GM19452 (cell line): ENCODE data around the gene ATG16L1.

Experiments
- ATAC-seq: cut with Tn5 transposase; IDR thresholded peaks from one replicate; pipeline ENCODE4 v1.9.1; 2021; ENCODE audit not compliant: unreplicated experiment

The ATG16L1 gene

DNA sequence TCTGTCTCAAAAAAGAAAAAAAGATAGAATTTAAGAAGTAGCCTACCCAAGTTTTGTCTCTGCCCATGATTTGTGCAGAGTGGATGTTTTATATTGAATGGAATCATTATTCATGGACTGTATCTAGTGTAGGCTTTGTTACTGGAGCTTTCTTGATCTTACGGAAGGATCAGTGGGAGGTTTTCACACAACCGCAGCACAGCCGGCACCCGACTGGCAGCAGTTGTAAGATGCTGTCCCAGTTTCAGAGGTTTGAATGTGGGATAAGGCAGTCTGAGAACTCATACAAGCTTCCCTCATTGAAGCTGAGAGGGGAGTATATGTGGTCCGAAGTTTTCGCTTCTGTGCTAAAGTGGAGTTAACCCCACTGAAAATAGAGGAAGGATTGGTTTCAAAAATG lies 36.4 kb downstream of the ATG16L1 start:
- ATAC-seq: no peak

DNA sequence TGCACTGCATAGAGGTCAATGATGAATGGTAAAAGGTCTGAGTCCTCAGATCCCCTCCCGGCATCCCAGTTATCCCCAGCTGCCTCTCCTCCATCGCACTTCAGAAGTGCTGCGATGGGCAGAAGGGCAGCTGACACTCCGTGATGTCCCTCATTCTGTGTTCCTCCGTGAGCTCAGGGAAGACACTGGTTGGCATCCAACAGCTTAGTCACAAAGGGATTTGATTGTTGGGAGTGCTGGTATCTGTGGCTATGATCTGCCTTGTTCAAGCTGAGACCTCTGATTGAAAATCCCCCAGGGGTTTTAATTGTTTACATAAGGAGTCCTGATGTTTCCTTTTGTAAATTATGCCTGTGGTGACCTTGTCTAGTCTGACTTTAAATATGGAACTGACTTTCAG lies 37.2 kb downstream of the ATG16L1 start:
- no peak for ATAC-seq

DNA sequence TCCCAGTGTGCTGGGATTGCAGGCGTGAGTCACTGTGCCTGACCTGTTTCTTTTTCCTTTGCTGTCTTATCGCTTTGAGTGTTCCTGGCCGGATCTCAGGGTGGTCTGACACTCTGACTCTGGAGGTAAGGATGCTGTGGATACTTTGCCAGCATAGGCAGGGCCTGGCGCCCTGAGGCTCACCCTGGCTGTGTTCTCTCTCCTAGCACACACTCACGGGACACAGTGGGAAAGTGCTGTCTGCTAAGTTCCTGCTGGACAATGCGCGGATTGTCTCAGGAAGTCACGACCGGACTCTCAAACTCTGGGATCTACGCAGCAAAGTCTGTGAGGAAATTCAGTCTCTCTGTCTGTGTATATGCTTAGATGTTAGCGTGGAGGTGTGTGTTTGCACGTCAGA lies 38.2 kb downstream of the ATG16L1 start:
- ATAC-seq: no peak

DNA sequence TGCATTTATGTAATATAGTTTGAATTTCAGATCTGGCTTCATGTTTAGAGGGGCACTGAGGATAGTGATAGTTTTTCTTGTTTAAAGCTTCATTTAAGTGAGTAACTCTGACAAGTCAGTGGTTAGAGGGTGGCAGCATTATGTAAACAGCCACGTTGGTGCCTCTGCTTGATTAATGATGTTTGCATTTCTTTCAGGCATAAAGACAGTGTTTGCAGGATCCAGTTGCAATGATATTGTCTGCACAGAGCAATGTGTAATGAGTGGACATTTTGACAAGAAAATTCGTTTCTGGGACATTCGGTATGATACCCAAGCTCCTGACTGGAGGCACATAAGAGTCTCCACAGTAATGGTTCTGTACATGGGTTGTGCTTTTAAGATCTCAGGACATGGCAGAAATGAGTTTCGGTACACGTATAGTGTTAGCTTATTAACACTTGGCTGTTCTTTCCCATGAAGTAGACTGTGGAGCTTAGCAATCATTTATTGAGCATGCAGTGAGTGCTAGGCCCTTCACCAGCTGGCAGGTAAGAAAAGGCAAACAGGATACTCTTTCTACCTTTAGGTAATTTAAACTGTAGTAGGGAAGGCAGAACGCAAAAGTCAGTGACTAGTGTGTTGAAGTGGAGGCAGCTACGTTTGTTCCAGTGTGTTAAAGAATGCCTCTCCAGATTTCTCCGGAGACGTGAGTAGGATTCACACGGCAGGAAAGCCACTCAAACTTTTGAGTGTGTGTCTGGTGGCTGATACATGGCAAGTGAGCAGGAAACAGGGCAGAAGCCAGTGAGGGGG lies 38.8 kb downstream of the ATG16L1 start:
- ATAC-seq: no peak

DNA sequence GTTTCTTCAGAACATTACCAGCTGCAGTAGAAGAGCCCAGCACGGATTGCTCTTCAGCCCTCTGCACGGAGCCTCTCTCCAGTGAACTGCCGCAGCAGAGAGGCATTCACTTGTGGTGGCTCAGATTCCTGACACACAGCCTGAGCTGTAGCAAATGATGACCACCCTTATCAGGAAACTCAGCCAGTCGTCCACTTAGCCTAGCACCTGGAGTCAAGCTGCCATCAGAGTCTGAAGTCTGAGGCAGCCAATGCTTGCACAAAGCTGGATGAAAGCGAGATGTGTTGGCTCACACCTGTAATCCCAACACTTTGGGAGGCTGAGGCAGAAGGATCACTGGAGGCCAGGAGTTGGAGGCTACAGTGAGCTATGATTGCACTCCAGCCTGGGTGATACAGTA lies 44.4 kb downstream of the ATG16L1 start:
- no peak for ATAC-seq

DNA sequence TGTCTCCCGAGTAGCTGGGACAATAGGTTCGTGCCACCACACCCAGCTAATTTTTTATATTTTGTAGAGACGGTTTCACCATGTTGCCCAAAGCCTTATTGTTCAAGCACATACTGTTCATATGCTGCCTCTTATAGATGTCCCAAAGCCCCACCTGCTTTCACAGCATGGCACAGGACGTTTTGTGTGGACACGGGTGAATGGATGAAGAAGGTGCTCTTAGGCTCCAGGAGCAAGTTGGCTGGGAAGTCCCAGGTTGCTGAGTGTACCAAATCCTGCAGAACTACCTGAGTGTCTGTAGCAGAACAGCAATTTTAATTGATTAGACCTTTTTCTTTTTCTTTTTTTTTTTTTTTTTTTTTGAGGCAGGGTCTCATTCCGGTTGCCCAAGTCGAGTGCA lies 45.6 kb downstream of the ATG16L1 start:
- no peak for ATAC-seq

DNA sequence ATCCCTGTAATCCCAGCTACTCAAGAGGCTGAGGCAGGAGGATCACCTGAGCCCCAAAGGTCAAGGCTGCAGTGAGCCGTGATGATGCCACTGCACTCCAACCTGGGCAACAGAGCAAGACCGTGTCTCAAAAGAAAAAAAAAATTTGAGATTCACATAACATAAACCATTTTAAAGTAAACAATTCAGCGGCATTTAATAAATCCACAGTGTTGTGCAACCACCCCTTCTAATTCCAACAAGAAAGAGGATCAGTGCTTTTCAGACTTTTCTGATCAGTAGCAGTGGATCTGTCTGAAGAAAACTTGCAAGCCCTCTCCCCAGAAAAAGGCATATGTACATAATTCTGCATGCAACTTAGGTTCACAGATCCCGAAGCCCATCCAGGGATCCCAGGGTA lies 48.9 kb downstream of the ATG16L1 start:
- ATAC-seq: no peak

DNA sequence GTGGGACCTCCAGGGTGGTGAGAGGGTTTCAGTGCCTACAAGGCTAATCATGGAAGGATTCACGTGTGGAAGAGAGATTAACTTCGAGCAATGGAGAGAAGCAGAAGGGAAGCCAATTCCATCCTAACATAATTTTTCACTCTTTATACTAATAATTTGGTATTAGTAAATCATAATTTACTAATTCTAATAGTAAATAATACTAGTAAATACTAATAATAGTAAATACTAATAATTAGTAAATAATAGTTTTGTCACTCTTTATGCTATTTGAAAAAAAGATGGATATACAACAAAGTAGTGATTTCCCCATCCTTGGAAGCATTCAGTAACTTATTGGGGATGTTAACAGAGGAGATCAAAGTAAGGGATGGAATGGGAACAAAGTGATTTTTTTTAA lies 49.8 kb downstream of the ATG16L1 start:
- no peak for ATAC-seq

DNA sequence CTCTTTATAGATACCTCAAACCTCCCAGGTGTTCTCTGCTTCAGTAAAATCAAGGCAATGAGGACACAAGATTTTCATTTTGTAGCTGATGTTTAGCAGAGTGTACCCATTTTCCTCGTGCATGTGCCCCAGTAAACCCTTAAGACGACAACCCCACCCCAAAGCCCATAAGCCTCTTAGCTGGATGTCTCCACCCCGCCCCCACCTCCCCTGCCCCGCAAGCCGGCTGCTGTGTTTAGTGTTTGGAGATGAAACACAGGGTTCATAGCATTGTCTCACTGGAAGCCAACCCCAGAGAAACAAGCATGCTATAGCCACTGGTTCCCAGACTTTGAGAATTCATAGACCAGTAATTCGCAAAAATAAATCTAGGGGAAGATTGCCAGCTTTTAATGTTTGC lies 50.3 kb downstream of the ATG16L1 start:
- no peak for ATAC-seq

DNA sequence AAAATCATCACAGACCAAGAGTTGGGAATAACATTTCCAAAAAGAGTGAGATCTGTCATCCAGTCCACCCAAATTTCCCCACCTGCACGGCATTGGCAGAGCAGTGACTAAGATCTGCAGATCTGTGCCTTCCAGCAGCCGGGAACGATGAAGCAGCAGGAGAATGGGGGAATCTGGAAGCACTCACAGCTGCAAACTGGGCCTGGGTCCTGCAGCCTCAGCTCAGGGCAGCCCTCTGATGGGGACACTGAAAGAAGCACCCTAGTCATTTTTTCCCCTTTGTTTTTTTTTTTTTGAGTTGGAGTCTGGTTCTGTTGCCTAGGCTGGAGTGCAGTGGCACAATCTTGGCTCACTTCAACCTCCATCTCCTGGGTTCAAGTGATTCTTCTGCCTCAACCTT lies 51.8 kb downstream of the ATG16L1 start:
- ATAC-seq: no peak

DNA sequence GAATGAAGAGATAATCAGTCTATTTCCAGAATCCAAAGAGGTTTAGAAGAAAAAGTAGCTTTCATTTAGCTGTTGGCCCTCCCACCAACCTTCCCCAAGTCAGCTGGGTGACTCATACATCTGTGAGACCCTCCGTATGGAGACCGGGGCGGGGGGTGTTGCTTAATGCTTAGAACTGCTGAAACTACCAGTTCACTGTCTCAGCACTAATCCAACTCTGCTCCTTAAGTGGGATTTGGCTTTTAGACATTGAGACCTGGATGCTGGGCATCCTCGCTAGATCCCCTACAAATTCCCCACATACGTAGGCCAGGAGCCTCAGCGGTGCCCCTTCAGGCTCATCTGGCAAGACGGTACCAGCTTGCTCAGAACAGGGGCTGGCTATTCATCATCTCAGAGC lies 56.1 kb downstream of the ATG16L1 start, which contains the start of gene SAG:
SAG (plus strand) TSS at position 252 of the 400 bp plus-strand sequence. CDS start 1,374 bp downstream, outside the sequence.
- no peak for ATAC-seq

DNA sequence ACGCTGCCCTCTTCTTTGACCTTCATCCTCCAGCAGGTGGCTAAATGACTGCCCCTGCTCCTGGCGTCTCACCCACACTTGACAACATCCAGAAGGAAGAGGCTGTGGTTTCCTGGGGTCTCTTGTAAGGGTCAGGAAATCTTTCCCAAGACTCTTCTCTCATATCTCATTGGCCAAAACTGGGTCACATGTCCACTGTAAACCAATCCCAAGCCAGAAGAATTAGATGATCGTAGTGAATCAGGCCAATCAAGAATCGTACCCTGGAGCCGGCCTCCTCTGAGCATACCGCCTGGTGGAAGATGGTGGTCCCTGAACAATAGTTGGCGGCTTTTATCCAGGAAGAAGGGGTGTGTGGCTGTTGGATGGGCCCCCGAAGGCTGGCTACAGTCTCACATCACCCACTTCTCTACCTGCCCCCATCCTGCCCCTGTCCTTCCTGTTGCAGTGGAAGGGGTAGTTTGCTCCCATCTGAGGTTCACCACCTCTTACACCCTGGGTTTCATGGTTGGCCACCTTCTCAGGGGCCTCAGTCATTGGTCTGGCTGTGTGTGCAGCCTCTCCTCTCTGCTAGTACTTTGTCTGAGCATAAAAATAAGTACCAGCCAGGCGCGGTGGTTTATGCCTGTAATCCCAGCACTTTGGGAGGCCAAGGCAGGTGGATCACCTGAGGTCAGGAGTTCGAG lies 59.9 kb downstream of the ATG16L1 start:
- ATAC-seq: no peak

DNA sequence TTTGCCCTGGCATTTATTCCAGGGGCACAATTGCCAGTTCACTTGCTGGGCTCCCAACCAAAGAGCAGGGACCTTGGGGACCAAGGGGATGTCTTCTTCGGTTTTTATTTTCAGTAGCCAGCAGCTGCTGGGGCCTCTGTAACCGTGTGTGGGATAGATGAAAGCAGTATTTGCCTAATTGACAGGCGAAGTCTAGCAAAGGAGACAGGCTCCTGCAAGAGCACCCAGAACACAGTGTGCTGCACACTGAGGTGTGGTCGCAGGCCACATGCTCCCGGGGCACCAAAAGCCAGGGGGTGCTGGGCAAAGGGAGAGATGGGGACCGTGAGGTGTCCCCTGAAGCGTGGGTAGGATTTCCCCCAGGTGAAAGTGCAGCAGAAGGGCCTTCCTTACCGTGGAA lies 61.4 kb downstream of the ATG16L1 start:
- ATAC-seq: no peak

DNA sequence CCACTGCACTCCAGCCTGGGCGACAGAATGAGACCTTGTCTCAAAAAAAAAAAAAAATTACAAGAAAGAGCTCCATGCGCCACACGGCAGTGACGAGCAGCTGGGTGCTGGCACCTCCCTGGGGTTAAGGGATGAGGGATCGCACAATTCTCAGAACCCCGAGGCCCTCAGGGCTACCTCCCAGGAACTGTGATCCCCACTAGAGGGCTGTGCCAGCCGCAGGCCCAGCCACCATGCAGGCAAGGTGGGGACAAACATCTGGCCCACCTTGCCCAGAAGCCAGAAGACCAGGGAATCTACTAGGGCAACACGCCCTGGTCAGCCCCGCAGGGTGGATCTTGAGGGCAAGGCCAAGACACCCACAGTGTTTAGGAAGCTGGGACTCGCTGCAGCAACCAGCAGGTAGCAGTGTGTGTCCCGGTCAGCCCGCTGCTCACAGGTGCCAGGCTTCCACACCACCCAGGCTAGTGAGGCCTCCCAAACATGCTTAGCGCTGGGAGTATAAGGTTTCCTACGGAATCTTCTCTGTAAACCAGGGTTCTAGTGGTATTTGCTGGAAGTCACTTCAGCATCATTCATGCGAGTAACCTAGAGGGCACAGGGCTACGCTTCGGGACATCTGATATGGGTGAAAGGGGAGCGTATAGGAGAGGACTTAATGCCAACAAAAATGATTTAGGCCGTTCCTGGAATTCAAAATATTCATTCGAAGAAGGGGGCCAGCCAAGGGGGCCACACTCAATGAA lies 62.9 kb downstream of the ATG16L1 start:
- no peak for ATAC-seq

DNA sequence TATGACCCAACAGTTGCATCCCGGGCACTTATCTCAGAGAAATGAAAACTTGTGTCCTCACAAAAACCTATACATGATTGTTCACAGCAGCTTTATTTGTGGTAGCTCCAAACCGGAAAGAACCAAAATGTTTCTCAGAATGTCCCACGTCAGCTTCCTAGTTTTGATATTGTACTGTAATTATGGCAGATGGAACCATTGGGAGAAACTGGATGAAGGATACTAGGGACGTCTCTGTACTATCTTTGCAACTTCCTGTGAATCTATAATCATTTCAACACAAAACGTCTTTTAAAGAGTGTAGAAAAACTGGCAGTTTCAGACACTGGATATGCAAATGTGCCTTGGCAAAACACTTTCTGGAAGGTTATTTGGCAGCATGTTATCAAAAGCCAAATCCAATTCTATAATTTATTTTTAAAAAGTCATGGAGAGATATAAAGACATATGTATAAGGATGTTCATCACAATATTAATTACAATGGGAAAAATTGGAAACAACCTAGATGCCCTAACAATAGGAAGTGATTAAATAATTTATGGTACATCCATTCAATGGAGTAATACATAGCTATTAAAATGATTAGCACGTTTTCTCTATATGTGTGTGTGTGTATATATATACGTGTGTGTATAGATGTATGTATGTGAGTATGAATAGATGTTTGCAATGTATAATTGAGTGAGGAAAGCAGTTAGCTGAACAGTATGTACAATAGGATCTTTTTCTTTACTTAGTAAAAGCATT lies 65.9 kb downstream of the ATG16L1 start:
- ATAC-seq: no peak

DNA sequence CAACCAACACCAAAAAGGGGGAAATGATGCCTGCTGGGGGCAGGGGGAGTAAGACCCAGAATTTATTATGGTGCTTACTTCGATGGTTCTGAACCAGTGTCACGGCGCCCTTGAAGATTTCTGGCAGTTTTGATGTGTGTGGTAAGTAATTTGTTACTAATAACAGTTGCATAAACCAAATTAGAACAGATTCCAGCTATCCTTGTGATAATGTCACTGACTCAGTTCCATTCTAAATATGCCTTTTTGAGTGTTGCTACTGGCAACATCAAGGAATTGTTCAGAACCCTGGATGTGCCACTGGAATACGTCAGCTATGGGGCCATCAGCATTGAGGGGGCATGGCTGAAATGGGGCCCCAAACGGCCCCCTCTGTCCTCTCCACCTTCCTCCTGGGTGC lies 67.8 kb downstream of the ATG16L1 start:
- no peak for ATAC-seq

DNA sequence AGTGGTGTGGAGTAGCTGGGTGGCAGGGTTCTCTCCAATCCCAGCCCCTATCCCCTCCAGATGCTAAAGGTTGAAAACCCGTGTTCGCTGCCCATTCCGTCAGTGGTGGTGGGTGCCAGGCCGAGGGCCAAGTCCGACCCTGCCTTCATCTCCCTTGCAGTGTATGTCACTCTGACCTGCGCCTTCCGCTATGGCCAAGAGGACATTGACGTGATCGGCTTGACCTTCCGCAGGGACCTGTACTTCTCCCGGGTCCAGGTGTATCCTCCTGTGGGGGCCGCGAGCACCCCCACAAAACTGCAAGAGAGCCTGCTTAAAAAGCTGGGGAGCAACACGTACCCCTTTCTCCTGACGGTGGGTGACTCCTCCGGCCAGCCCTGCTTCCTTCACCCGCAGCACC lies 69.0 kb downstream of the ATG16L1 start:
- no peak for ATAC-seq

DNA sequence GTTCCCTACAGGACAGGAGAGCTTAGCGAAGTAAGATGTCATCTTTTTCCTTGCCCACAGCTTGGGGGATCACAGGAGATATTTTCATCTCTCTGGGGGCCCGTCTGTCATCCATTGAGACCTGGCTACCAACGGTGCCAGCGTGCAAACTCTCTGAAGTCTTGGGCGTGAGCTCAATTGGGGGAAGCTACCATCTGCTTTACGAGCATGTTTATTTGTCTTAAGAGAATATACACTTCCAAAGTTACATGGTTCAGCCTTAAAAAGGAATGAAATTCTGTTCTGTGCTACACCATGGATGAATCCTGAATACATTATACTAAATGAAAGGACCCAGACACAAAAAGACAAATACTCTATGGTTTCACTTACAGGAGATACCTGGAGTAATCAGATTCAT lies 69.7 kb downstream of the ATG16L1 start:
- no peak for ATAC-seq

DNA sequence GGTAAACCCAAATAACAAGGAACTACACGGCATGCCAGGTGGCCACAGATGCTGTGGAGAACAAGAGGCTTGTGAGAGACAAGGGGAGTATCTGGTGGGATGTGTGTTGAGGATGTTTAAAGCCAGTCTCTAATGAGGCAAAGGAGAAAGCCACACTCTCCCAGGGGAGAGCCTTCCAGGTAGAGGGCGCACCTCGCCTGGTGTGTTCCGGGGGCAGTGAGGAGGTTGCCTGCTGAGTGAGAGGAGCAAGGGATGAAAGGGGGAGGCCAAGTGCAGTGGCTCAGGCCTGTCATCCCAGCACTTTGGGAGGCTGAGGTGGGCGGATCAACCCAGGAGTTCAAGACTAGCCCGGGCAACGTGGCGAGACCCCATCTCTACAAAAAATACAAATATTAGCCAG lies 72.4 kb downstream of the ATG16L1 start:
- no peak for ATAC-seq

DNA sequence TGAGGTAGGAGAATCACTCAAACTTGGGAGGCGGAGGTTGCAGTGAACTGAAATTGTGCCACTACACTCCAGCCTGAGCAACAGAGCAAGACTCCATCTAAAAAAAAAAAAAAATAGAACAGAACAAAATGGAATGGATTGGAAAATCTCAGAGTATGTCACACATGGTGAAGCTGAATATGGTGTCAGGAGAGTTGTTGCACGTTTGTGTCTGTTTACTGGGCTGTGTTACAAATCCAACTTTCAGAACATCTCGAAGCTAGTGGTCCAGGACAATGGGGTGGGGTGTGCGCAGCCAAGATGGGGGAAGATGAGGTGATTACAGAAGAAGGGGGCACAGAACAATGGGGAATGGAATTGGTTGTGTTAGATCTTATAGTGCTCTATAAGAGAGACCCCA lies 73.8 kb downstream of the ATG16L1 start:
- ATAC-seq: no peak

DNA sequence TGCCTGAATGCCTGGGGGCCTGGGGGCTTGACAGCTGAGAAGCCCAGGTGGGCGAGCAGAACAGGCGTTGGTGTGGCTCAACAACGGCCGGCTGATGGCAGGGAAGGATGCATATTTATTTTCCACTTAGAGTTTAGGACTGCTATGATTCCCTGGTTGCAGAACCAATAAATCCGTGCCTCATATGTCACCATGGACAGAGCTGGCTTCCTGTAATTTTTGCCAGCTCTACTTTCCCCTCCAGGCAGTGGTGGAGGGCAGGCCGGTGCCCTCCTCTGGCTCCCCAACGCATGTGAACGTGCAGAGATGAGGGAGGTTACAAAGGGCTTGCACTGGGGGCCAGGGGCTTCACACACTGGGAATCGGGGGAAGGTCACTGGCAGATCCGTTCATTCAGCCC lies 74.3 kb downstream of the ATG16L1 start:
- ATAC-seq: no peak
